ENCODE measurements around the gene SCO1. TPM values are rescaled to one million over a fixed set of nuclear protein-coding genes. Genes with fewer than 3 reads are reported as not detected.
A peak's percentile ranks its signal among the peaks of the same experiment; 100 is the strongest.

Gene SCO1
- total RNA-seq, 6 experiments from 2014 or later, result 30.7 to 41.4 (median 33.5) TPM

DNA sequence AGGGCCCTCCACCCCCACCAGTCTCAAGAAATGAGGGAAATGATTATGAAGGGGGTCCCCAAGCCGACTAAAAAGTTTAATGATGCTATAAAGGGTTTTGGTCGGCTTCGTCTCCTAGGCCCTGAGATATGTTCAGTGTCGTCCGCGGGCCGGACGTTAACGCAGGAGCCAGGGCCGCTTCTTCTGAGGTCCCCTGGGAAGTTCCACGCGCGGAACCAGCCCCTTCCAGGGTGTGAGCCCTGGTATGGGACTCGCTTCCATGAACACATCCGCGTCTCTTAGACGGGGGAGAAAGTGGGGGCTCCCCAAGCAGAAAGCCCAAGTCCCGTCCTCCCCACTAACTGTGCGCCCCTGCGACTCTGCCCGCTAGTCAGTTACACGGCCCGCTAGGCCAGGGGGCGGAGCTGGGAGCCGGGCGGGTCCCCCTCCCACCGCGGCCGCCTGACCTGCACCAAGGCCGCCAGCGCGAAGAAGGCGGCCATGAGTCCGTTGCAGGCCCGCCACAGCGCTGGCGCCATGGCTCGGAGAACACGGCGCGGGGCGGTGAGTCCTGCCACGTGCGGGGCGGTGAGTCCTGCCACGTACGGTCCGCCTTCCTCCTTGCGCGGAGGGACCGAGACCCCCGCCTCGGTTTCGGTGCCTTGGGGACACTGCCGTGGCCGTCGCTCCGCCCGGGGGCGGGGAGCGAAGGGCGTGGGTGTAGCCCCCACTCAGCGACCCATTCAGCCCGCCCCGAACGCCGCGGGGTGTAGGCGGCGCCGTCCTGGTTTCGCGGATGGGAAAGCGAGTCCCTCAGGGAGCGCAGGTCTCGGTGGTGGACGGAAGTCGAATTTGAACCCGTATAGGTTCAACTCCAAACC lies 32.2 kb upstream of the SCO1 start, which contains the start of gene TMEM220:
Gene TMEM220, minus strand, starts transcription at position 690 of the 860 bp plus-strand sequence. Its CDS starts 172 bp downstream, at position 518.
- TF ChIP-seq, protein P1, sequence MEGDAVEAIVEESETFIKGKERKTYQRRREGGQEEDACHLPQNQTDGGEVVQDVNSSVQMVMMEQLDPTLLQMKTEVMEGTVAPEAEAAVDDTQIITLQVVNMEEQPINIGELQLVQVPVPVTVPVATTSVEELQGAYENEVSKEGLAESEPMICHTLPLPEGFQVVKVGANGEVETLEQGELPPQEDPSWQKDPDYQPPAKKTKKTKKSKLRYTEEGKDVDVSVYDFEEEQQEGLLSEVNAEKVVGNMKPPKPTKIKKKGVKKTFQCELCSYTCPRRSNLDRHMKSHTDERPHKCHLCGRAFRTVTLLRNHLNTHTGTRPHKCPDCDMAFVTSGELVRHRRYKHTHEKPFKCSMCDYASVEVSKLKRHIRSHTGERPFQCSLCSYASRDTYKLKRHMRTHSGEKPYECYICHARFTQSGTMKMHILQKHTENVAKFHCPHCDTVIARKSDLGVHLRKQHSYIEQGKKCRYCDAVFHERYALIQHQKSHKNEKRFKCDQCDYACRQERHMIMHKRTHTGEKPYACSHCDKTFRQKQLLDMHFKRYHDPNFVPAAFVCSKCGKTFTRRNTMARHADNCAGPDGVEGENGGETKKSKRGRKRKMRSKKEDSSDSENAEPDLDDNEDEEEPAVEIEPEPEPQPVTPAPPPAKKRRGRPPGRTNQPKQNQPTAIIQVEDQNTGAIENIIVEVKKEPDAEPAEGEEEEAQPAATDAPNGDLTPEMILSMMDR (IDR thresholded peaks at IDR 0.05), result no peak
- DNase-seq, result peak; percentile 45
- Mint-ChIP-seq H3K36me3 (ENCODE audit: low read depth) (no peaks in the 10 kb centered on the region), H3K4me3 (peak within 1 kb of the TSS; percentile 99), H3K4me1 (ENCODE audit: low read depth) (peaks cover 29% of the 10 kb centered on the region), H3K9me3 (no peaks in the 10 kb centered on the region), H3K27ac (peak within 1 kb of the TSS; percentile 98), H3K27me3 (ENCODE audit: insufficient read depth) (peaks cover 8% of the 10 kb centered on the region; the same call in 1 of the 2 replicates)

DNA sequence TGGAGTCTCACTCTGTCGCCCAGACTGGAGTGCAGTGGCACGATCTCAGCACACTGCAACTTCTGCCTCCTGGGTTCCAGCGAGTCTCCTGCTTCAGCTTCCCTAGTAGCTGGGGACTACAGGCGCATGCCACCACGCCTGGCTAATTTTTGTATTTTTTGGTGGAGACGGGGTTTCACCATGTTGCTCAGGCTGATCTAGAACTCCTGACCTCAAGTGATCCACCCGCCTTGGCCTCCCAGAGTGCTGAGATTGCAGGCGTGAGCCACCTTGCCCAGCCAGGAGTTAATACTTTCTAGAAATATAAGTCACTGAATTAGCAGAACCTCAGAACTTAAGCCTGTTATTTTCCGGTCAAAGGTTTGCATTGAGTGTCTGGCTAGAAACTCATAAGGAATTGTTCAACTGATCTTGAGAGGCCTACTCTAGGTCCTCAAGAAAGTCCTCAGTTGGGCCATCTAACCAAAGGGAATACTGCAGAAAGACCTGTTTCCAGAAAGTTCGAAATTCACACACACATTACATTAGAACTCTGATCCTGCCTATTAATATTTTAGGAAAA lies 31.1 kb upstream of the SCO1 start:
- no peak for DNase-seq
- H3K9me3 Mint-ChIP-seq, result no peaks in the 10 kb centered on the region
- TF ChIP-seq, protein P1 (IDR thresholded peaks at IDR 0.05), result no peak
- H3K27me3 Mint-ChIP-seq (ENCODE audit: insufficient read depth), result peaks cover 4% of the 10 kb centered on the region; the same call in 1 of the 2 replicates
- no peaks in the 10 kb centered on the region for H3K36me3 Mint-ChIP-seq (ENCODE audit: low read depth)
- no peak overlapping the region for H3K27ac Mint-ChIP-seq
- H3K4me3 Mint-ChIP-seq, result no peak overlapping the region
- peaks cover 29% of the 10 kb centered on the region for H3K4me1 Mint-ChIP-seq (ENCODE audit: low read depth)

DNA sequence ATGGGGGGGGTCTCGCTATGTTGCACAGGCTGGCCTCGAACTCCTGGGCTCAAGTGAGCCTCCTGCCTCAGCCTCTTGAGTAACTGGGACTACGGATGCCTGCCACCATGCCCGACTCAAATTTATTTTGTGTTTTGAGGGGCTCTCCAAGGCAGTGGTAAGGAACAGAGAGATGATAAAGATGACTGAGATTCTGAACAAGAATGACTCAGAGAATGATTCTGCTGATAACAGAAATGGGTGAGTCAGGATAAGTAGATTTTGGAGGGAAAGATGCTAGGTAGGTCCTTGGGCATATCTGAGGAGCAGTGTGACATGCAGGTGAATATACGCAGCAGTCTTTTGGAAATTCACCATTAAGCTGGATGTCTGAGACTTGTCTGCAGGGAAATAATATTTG lies 29.9 kb upstream of the SCO1 start:
- no peak overlapping the region for H3K4me3 Mint-ChIP-seq
- H3K9me3 Mint-ChIP-seq, result no peaks in the 10 kb centered on the region

DNA sequence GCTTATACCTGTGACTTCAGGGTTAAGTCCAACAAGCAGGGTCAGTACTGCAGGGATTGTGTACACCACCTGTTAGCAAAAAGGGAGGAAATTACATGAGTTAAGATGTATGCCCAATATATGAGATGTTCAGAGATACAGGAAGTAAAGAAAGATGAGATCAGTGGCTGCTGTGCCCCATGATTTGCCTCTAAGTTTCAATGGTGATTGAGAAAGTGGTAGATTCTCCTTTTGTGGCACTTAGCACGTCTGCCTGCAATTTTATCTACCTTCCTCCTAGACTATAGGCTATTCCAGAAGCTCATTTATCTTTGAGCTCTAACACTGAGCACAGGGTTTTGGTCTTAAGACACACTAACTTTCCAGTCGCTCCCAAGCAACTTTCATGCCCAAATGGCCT lies 28.9 kb upstream of the SCO1 start:
- Mint-ChIP-seq H3K9me3 (no peaks in the 10 kb centered on the region), H3K4me3 (no peak overlapping the region), H3K36me3 (ENCODE audit: low read depth) (no peaks in the 10 kb centered on the region), H3K27ac (no peak overlapping the region), H3K4me1 (ENCODE audit: low read depth) (peaks cover 25% of the 10 kb centered on the region), H3K27me3 (ENCODE audit: insufficient read depth) (no peaks in the 10 kb centered on the region; the same call in 1 of the 2 replicates)
- TF ChIP-seq, protein P1 (IDR thresholded peaks at IDR 0.05), result no peak
- no peak for DNase-seq

More for the DNA sequence above, 29.9 kb upstream of the SCO1 start:
- Mint-ChIP-seq H3K27me3 (ENCODE audit: insufficient read depth) (no peaks in the 10 kb centered on the region; the same call in 1 of the 2 replicates), H3K36me3 (ENCODE audit: low read depth) (no peaks in the 10 kb centered on the region), H3K4me1 (ENCODE audit: low read depth) (peaks cover 29% of the 10 kb centered on the region), H3K27ac (no peak overlapping the region)
- peak; percentile 22 for DNase-seq
- TF ChIP-seq, protein P1 (IDR thresholded peaks at IDR 0.05), result no peak

DNA sequence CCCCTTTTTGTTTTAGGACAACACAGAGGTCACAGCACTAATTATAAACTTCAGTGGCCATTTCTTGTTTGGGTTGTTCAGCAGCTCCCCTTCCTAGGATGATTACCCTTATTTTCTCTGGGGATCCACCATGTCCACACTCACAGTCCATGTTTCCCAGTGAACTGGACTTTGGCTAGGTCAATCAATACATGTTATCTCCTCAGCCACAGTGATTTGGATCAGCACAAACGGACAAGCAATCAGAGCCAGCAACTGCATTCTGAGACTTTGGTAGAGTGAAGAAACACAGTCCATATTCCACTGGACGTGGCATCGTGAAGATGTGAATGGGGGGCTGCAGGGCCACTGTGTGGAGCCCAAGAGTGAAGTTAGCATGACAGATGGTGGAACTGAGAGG lies 27.9 kb upstream of the SCO1 start:
- TF ChIP-seq, protein P1 (IDR thresholded peaks at IDR 0.05), result no peak
- Mint-ChIP-seq H3K4me3 (no peak overlapping the region), H3K27ac (no peak overlapping the region), H3K36me3 (ENCODE audit: low read depth) (no peaks in the 10 kb centered on the region), H3K27me3 (ENCODE audit: insufficient read depth) (no peaks in the 10 kb centered on the region; the same call in 1 of the 2 replicates), H3K9me3 (no peaks in the 10 kb centered on the region), H3K4me1 (ENCODE audit: low read depth) (peaks cover 16% of the 10 kb centered on the region)
- DNase-seq, result no peak
